Lung (tissue), 12 donors: ENCODE data around the gene SUV39H1. TPM values are rescaled to one million over a fixed set of nuclear protein-coding genes. Genes with fewer than 3 reads are reported as not detected.

Source experiments
- ATAC-seq: fragments of 200-7000 bp; cut with Tn5 transposase; one replicate; pipeline ENCODE4 v1.9.1; 2020; ENCODE audit warnings: moderate number of reproducible peaks; ENCODE audit not compliant: insufficient read depth, low FRiP score
- DNase-seq, 3 donors: peaks; one replicate each; pipeline ENCODE4 v3.0.0-alpha.2; 2013 to 2017
- H3K27ac ChIP-seq, 2 donors: one replicate each; pipeline ENCODE4 v1.5.1; 2013; ENCODE audit warnings: mild to moderate bottlenecking in 2 of 2, moderate library complexity in 2 of 2, control low read depth in 1 of 2, inconsistent platforms in 1 of 2, low read depth in 1 of 2, low read length in 1 of 2
- H3K27me3 ChIP-seq, 3 donors: one replicate each; pipeline ENCODE4 v1.5.1; 2013; ENCODE audit warnings: low read length in 2 of 3; ENCODE audit not compliant: control insufficient read depth in 3 of 3, insufficient read depth in 3 of 3
- H3K36me3 ChIP-seq, 4 donors: one replicate each; pipeline ENCODE4 v1.5.1; 2013; ENCODE audit warnings: low read length in 4 of 4, mild to moderate bottlenecking in 1 of 4, moderate library complexity in 1 of 4; ENCODE audit not compliant: control insufficient read depth in 4 of 4, insufficient read depth in 4 of 4
- H3K4me1 ChIP-seq, 5 donors: one replicate each; pipeline ENCODE4 v1.5.1; 2013; ENCODE audit warnings: low read length in 5 of 5, mild to moderate bottlenecking in 2 of 5, moderate library complexity in 1 of 5; ENCODE audit not compliant: control insufficient read depth in 5 of 5, insufficient read depth in 5 of 5
- H3K4me3 ChIP-seq: one replicate; pipeline ENCODE4 v1.5.1; 2013; ENCODE audit warnings: mild to moderate bottlenecking, control low read depth, moderate library complexity
- H3K9ac ChIP-seq, 2 donors: one replicate each; pipeline ENCODE4 v1.5.1; 2013; ENCODE audit warnings: low read length in 2 of 2, control low read depth in 1 of 2; ENCODE audit not compliant: insufficient read depth in 1 of 2
- H3K9me3 ChIP-seq, 4 donors: one replicate each; pipeline ENCODE4 v1.5.1; 2013; ENCODE audit warnings: low read length in 3 of 4, mild to moderate bottlenecking in 1 of 4, moderate library complexity in 1 of 4; ENCODE audit not compliant: control insufficient read depth in 4 of 4, insufficient read depth in 3 of 4
- CTCF ChIP-seq: IDR thresholded peaks from 2 replicates; pipeline ENCODE4 v1.5.1; 2012; ENCODE audit warnings: mild to moderate bottlenecking; ENCODE audit errors: control extremely low read depth, extremely low read depth
- WGBS, 2 donors: extraction: QIAGEN DNeasy Blood & Tissue Kit; methylation state at CpG; one replicate each; pipeline ENCODE4 v1.1.7; 2013; 5-methylcytosine and 5-hydroxymethylcytosine counted together
- polyA plus RNA-seq, 2 donors: library from polyadenylated mRNA; stranded (reverse); fragments of 200-250 nt; gene quantifications; one replicate each; pipeline ENCODE4 v1.2.1, GENCODE V29; 2013
- total RNA-seq, 2 donors: library from RNA; depleted of rRNA in 1 of 2; stranded (reverse); fragments of >200 nt in 1 of 2; gene quantifications; one replicate each; pipeline ENCODE4 v1.2.1, GENCODE V29; 2014 to 2021
- donor health status: control.
- donor health status: control.
- donor health status: Bipolar disorder and iron deficiency.
- donor health status: healthy.
- donor health status: DM: yes; HTN: yes; CAD: no.

Gene SUV39H1
- total and polyA plus RNA-seq, 4 donors: 2.4 to 6.8 (median 4.1) TPM

- Histone ChIP-seq H3K27me3 (no peaks in the 10 kb centered on the region), H3K36me3 (no peaks in the 10 kb centered on the region), H3K4me3 (no peak overlapping the region), H3K9me3 (peaks cover 0 to 4% (median 1%) of the 10 kb centered on the region in 4 donors), H3K27ac (peak overlapping the region in 1 of 2 donors; percentile 50), H3K9ac (peak overlapping the region in 1 of 2 donors; percentile 83), H3K4me1 (peaks cover 0 to 8% (median 0%) of the 10 kb centered on the region in 5 donors)
- TF ChIP-seq CTCF: no peak
- no peak for DNase-seq
- WGBS, 2 donors: 9 to 48% methylated on average over 10 of the region's 10 CpGs
- no peak for ATAC-seq
These were observed 40.3 kb downstream of the SUV39H1 start for GRCh38 chrX:48736878-48737212.

- DNase-seq: peak; percentile 95 to 99 (median 97)
- Histone ChIP-seq H3K27ac (peak overlapping the region; percentile 71 to 91), H3K36me3 (no peaks in the 10 kb centered on the region), H3K9ac (peak overlapping the region in 1 of 2 donors; percentile 71), H3K27me3 (no peaks in the 10 kb centered on the region), H3K4me3 (peak overlapping the region; percentile 30), H3K4me1 (peaks cover 0 to 8% (median 0%) of the 10 kb centered on the region in 5 donors), H3K9me3 (peaks cover 0 to 6% (median 2%) of the 10 kb centered on the region in 4 donors)
- no peak for TF ChIP-seq CTCF
- 1 to 36% methylated on average over 40 to 48 of the region's 48 CpGs for WGBS, 2 donors
- peak; percentile 96 for ATAC-seq
These were observed 40.8 kb downstream of the SUV39H1 start for GRCh38 chrX:48737213-48737938.

- WGBS, 2 donors: 46 to 59% methylated on average over 7 of the region's 7 CpGs
- H3K36me3 ChIP-seq: no peaks in the 10 kb centered on the region
- no peak for TF ChIP-seq CTCF
- peak overlapping the region; percentile 71 to 91 for H3K27ac ChIP-seq
- no peaks in the 10 kb centered on the region for H3K27me3 ChIP-seq
- peaks cover 0 to 8% (median 0%) of the 10 kb centered on the region in 5 donors for H3K4me1 ChIP-seq
- no peak for ATAC-seq
- H3K9ac ChIP-seq: peak overlapping the region in 1 of 2 donors; percentile 71
- peaks cover 0 to 6% (median 2%) of the 10 kb centered on the region in 4 donors for H3K9me3 ChIP-seq
- peak overlapping the region; percentile 30 for H3K4me3 ChIP-seq
- DNase-seq: no peak
These were observed 41.4 kb downstream of the SUV39H1 start for GRCh38 chrX:48737940-48738339.

- Histone ChIP-seq H3K4me3 (no peak overlapping the region), H3K27ac (no peak overlapping the region), H3K27me3 (peaks cover 0 to 3% (median 0%) of the 10 kb centered on the region in 3 donors), H3K36me3 (no peaks in the 10 kb centered on the region), H3K9ac (no peak overlapping the region), H3K4me1 (peaks cover 0 to 5% (median 0%) of the 10 kb centered on the region in 5 donors), H3K9me3 (peaks cover 0 to 6% (median 2%) of the 10 kb centered on the region in 4 donors)
- DNase-seq: no peak
- TF ChIP-seq CTCF: no peak
- ATAC-seq: no peak
- 91 to 96% methylated on average over 8 of the region's 8 CpGs for WGBS, 2 donors
These were observed 45.3 kb downstream of the SUV39H1 start for GRCh38 chrX:48741834-48742233.
